ENCODE results near the gene PTGFR.

The PTGFR gene

DNA sequence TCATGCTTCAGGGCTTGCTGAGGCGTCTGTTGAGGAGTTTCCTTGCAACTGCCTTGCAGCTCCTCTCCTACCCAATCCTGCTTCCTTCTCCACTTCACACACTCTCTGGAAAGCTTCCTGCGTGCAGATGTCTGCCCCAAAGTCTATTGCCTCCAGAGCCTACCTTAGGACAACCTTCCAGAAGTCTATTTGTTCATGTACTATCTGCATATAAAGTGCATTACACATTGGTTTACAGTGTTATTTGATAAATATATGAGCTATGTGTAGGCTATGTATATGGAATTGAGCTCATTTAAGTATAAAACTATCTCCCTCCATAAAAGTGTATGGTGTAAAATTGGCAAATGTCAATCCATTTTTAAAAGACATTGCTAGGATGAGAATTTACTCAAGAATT, 9.8 kb downstream of the PTGFR start:
- DNase-seq (ENCODE audit: low read depth) = no peak
- no peak for TF ChIP-seq MYC (IDR thresholded peaks at IDR 0.05; ENCODE audit: low read depth, low read length)
- no peak for TF ChIP-seq POLR2A (IDR thresholded peaks at IDR 0.05; ENCODE audit: extremely low read depth, insufficient read length)
- TF ChIP-seq, protein P1, sequence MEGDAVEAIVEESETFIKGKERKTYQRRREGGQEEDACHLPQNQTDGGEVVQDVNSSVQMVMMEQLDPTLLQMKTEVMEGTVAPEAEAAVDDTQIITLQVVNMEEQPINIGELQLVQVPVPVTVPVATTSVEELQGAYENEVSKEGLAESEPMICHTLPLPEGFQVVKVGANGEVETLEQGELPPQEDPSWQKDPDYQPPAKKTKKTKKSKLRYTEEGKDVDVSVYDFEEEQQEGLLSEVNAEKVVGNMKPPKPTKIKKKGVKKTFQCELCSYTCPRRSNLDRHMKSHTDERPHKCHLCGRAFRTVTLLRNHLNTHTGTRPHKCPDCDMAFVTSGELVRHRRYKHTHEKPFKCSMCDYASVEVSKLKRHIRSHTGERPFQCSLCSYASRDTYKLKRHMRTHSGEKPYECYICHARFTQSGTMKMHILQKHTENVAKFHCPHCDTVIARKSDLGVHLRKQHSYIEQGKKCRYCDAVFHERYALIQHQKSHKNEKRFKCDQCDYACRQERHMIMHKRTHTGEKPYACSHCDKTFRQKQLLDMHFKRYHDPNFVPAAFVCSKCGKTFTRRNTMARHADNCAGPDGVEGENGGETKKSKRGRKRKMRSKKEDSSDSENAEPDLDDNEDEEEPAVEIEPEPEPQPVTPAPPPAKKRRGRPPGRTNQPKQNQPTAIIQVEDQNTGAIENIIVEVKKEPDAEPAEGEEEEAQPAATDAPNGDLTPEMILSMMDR (IDR thresholded peaks at IDR 0.05; ENCODE audit: low read depth, low read length) = no peak
- TF ChIP-seq, protein P2, sequence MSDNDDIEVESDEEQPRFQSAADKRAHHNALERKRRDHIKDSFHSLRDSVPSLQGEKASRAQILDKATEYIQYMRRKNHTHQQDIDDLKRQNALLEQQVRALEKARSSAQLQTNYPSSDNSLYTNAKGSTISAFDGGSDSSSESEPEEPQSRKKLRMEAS (IDR thresholded peaks at IDR 0.05; ENCODE audit: low read depth, low read length) = no peak
- H3K4me3 ChIP-seq (ENCODE audit: low read depth, low read length) = no peak overlapping the region

DNA sequence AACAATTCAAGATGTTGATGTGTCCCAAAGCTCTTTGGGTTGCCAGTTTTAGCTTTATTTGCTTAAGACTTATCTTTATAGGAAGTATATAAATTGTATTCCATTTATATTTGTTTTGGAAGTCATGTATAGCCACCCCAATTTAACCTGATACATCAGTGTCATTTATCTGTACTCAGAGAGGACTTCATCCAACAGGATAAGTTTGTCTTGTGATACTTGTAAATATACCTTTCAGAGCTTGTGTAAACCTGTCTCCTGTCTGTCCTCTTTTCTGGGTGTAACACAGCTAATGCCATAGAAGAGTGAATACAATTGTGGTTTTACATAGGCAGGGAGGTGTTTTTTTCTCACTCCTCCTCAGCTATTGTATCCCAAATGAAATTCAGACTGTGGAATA, 10.4 kb downstream of the PTGFR start:
- DNase-seq (ENCODE audit: low read depth) = no peak
- TF ChIP-seq MYC (IDR thresholded peaks at IDR 0.05; ENCODE audit: low read depth, low read length) (no peak), POLR2A (IDR thresholded peaks at IDR 0.05; ENCODE audit: extremely low read depth, insufficient read length) (no peak)
- TF ChIP-seq, protein P1 (IDR thresholded peaks at IDR 0.05; ENCODE audit: low read depth, low read length) = no peak
- TF ChIP-seq, protein P2 (IDR thresholded peaks at IDR 0.05; ENCODE audit: low read depth, low read length) = no peak
- H3K4me3 ChIP-seq (ENCODE audit: low read depth, low read length) = no peak overlapping the region

DNA sequence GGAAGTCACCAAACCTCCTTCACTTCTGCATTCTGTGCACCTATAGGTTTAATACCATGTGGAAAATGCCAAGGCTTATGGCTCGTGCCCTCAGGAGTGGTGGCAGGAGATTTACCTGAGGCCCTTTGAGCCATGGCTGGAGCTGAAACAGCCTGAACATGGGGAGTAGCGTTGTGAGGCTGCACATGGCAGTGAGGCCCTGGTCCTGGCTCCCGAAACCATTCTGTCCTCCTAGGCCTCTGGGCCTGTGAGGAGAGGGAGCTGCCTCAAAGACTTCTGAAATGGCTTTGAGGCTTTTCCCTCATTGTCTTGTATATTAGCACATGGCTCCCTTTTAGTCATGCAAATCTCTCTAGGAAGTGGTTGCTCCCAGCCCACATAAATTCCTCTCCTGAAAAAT, 20.6 kb downstream of the PTGFR start:
- TF ChIP-seq MYC (IDR thresholded peaks at IDR 0.05; ENCODE audit: low read depth, low read length) (no peak), POLR2A (IDR thresholded peaks at IDR 0.05; ENCODE audit: extremely low read depth, insufficient read length) (no peak)
- TF ChIP-seq, protein P2 (IDR thresholded peaks at IDR 0.05; ENCODE audit: low read depth, low read length) = no peak
- TF ChIP-seq, protein P1 (IDR thresholded peaks at IDR 0.05; ENCODE audit: low read depth, low read length) = no peak
- no peak overlapping the region for H3K4me3 ChIP-seq (ENCODE audit: low read depth, low read length)
- no peak for DNase-seq (ENCODE audit: low read depth)

DNA sequence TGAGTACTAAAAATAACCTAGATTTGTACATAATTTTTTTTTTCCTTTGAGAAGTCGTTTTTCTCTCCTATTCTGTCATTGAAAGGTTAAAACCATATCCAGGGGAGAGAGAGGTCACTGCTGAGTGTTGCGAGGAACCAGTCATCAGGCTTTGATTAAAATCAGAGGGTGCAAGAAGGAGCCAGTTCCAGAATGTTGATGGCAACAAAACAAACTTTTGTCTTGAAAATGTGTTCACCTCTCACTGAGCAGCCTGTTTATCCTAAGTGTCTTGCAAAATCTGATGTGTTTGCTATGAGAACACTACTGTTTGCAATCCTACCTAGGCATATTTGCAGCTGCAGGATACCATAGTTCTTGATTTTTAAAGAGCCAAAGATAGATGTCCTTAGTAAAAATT, 25.9 kb downstream of the PTGFR start:
- no peak overlapping the region for H3K4me3 ChIP-seq (ENCODE audit: low read depth, low read length)
- TF ChIP-seq, protein P2 (IDR thresholded peaks at IDR 0.05; ENCODE audit: low read depth, low read length) = no peak
- TF ChIP-seq MYC (IDR thresholded peaks at IDR 0.05; ENCODE audit: low read depth, low read length) (no peak), POLR2A (IDR thresholded peaks at IDR 0.05; ENCODE audit: extremely low read depth, insufficient read length) (no peak)
- TF ChIP-seq, protein P1 (IDR thresholded peaks at IDR 0.05; ENCODE audit: low read depth, low read length) = no peak

DNA sequence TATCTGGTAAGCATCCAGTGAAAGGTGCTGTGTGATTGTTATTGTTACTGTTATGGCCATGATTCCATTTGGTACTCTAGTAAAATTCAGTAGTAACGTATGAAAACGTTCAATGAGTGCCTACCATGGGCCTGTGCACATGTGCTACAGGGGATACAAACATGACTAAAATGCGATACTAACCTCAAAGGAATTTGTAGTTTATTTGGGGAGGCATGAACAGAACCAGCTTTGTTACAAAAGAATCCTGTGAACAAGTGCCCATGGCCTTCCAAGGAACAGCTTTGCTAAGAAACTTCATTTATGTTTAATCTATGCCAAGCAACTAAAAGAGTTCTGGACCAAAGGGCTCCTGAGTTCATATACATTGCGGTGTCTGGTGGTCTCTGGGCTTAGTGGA, 28.7 kb downstream of the PTGFR start:
- DNase-seq (ENCODE audit: low read depth) = no peak
- H3K4me3 ChIP-seq (ENCODE audit: low read depth, low read length) = no peak overlapping the region
- TF ChIP-seq, protein P2 (IDR thresholded peaks at IDR 0.05; ENCODE audit: low read depth, low read length) = no peak
- no peak for TF ChIP-seq MYC (IDR thresholded peaks at IDR 0.05; ENCODE audit: low read depth, low read length)
- TF ChIP-seq POLR2A (IDR thresholded peaks at IDR 0.05; ENCODE audit: extremely low read depth, insufficient read length) = no peak
- TF ChIP-seq, protein P1 (IDR thresholded peaks at IDR 0.05; ENCODE audit: low read depth, low read length) = no peak

More for the DNA sequence above, 25.9 kb downstream of the PTGFR start:
- no peak for DNase-seq (ENCODE audit: low read depth)

Measured in NB4 (cell line).